Fibroblast of villous mesenchyme (primary cell): ENCODE data around the gene XAGE1A. TPM values are rescaled to one million over a fixed set of nuclear protein-coding genes. Genes with fewer than 3 reads are reported as not detected.
"Not testable (repeated sequence)": the region's sequence is repeated elsewhere in the genome, so short reads cannot be mapped to it uniquely, and the experiment has no call there.

Experiments used
- DNase-seq: peaks from one replicate; pipeline ENCODE4 v3.0.0-alpha.2; 2010; ENCODE audit warnings: low read depth
- H3K4me3 ChIP-seq: 2 replicates; pipeline ENCODE4 v1.5.1; 2011; ENCODE audit warnings: low read depth, mild to moderate bottlenecking, low read length
- CTCF ChIP-seq: IDR thresholded peaks from 2 replicates; pipeline ENCODE4 v1.5.1; 2012; ENCODE audit warnings: low read depth, mild to moderate bottlenecking, low read length; ENCODE audit not compliant: insufficient read depth
- small RNA-seq: library from RNA; depleted of rRNA; stranded (forward); fragments of <200 nt; gene quantifications from one replicate; pipeline ENCODE3, GENCODE V24; 2012
- total RNA-seq: library from RNA; depleted of rRNA; stranded (reverse); fragments of >200 nt; gene quantifications from 2 replicates; pipeline ENCODE4 v1.2.3, GENCODE V29; 2012

The XAGE1A gene
- total RNA-seq, 1 donor: not detected

DNA sequence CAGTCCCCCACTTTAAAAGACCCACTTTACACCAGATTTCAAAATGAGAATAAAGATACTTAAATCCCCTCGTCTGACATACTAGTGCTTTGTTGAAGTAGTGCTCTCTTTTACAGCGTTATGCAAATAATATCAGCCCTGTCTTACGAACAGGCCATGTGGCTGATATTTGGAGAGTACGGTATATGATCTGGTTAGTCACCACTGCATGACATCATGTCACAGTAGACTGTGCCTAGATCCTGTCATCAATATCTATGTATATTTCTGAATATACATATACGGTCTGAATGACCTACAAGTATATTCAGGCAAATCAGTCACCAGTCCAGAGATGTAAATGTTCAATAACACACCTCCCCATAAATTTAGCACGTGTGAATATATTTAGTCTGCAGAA, 46.7 kb downstream of the XAGE1A start:
- H3K4me3 ChIP-seq: no peak overlapping the region
- no peak for DNase-seq
- TF ChIP-seq CTCF: no peak

GRCh38 chrX:52544147-52544840, 48.7 kb downstream of the XAGE1A start:
- no peak overlapping the region for H3K4me3 ChIP-seq
- no peak for DNase-seq
- no peak for TF ChIP-seq CTCF

- not testable (repeated sequence) for H3K4me3 ChIP-seq, DNase-seq
Measured at GRCh38 chrX:52548769-52549168, 53.2 kb downstream of the XAGE1A start.

Small RNA genes within 50 kb of the gene (small RNA-seq; reads per million reads assigned to genes)
- gene BX510359.8 (not detected), gene RBM22P7 (not detected)

Other genes with a start within 250 kb of the XAGE1A start
- gene XAGE2, start 126.8 kb upstream of the XAGE1A start, total RNA-seq: not detected in 2 replicates
- gene XAGE1B, start 21.3 kb downstream of the XAGE1A start, total RNA-seq: 0.32 TPM in 1 of 2 replicates, not detected in the other
- not detected in 2 replicates for gene SSX7, start 159.1 kb downstream of the XAGE1A start, total RNA-seq
- gene SSX2, start 211.4 kb downstream of the XAGE1A start, total RNA-seq: not detected in 2 replicates